DND-41 (cell line): Measurements from ENCODE around the gene TBL1Y.

Experiments
- ATAC-seq: fragments of 200-7000 bp; cut with Tn5 transposase; 3 replicates; pipeline ENCODE4 v1.9.1; 2021; ENCODE audit warnings: low read depth; ENCODE audit not compliant: insufficient read depth
- DNase-seq: peaks from one replicate; pipeline ENCODE4 v3.0.0-alpha.2; 2020
- H2AFZ ChIP-seq: 2 replicates; pipeline ENCODE4 v1.6.0; 2012; ENCODE audit warnings: low read depth, low read length
- H3K27ac ChIP-seq: 2 replicates; pipeline ENCODE4 v1.5.1; 2012; ENCODE audit warnings: low read length, inconsistent platforms
- H3K27me3 ChIP-seq: fragments of 200-600 bp; sonication (generic); 2 replicates; pipeline ENCODE4 v1.6.0; 2012; ENCODE audit warnings: low read length, mild to moderate bottlenecking, inconsistent platforms; ENCODE audit not compliant: insufficient read depth, poor library complexity
- H3K36me3 ChIP-seq: 2 replicates; pipeline ENCODE4 v1.5.1; 2012; ENCODE audit warnings: low read length, inconsistent platforms; ENCODE audit not compliant: insufficient read depth
- H3K4me1 ChIP-seq: 2 replicates; pipeline ENCODE4 v1.5.1; 2012; ENCODE audit warnings: mild to moderate bottlenecking, low read length; ENCODE audit not compliant: insufficient read depth
- H3K4me2 ChIP-seq: 2 replicates; pipeline ENCODE4 v1.6.0; 2012; ENCODE audit warnings: mild to moderate bottlenecking, moderate library complexity, low read length, inconsistent platforms; ENCODE audit not compliant: insufficient read depth
- H3K4me3 ChIP-seq, 2 experiments: fragments of 200-600 bp in 1 of 2; shearing (Covaris generic) in 1 of 2; 2 replicates each; pipeline ENCODE4 v1.5.1; 2012 to 2016; ENCODE audit warnings: inconsistent platforms in 2 of 2, low read length in 2 of 2, mild to moderate bottlenecking in 2 of 2, low read depth in 1 of 2, moderate library complexity in 1 of 2
- H3K79me2 ChIP-seq: 2 replicates; pipeline ENCODE4 v1.6.0; 2012; ENCODE audit warnings: low read length, inconsistent platforms; ENCODE audit not compliant: insufficient read depth
- H3K9ac ChIP-seq: 2 replicates; pipeline ENCODE4 v1.6.0; 2012; ENCODE audit warnings: low read depth, mild to moderate bottlenecking, inconsistent platforms, low read length, moderate library complexity
- H3K9me3 ChIP-seq: 2 replicates; pipeline ENCODE4 v1.5.1; 2012; ENCODE audit warnings: low read length, moderate library complexity, mild to moderate bottlenecking, inconsistent platforms; ENCODE audit not compliant: insufficient read depth, severe bottlenecking
- H4K20me1 ChIP-seq: 2 replicates; pipeline ENCODE4 v1.6.0; 2012; ENCODE audit warnings: low read length; ENCODE audit not compliant: insufficient read depth
- EZH2 ChIP-seq: IDR thresholded peaks from 3 replicates; pipeline ENCODE4 v1.6.1; 2012; ENCODE audit warnings: borderline replicate concordance, low read depth, mild to moderate bottlenecking, moderate library complexity, low read length, inconsistent platforms; ENCODE audit not compliant: severe bottlenecking
- TF ChIP-seq, protein P1 (sequence below): IDR thresholded peaks from 2 replicates; pipeline ENCODE4 v1.5.1; 2012; ENCODE audit warnings: borderline replicate concordance, low read length, moderate library complexity, mild to moderate bottlenecking; ENCODE audit not compliant: poor library complexity, severe bottlenecking; ENCODE audit errors: extremely low read depth

Gene TBL1Y

DNA sequence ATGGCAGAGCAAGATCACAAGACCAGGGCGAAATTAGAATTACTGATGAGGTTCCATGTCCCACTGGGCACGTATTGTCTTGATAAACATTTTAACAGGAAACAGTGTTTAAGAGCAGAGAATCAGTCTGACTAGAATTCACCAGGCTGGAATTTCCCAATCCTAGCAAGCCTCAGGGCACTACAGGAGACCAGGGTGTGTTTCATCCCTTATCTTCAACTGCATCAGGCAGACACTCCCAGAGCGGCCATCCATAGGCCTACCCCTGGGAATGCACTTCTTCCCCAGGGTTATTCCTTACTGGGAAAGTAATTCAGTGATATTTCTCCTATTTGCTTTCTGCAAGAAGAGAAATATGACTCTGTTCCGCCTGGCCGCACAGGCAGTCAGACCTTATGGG is 205.4 kb downstream of the TBL1Y start:
- H4K20me1 ChIP-seq: no peaks in the 10 kb centered on the region
- no peak overlapping the region for H3K27ac ChIP-seq
- H3K4me2 ChIP-seq: no peak overlapping the region
- no peak for ATAC-seq
- no peak overlapping the region for H3K4me3 ChIP-seq
- no peaks in the 10 kb centered on the region for H3K9me3 ChIP-seq
- no peaks in the 10 kb centered on the region for H3K36me3 ChIP-seq
- no peak for TF ChIP-seq EZH2
- TF ChIP-seq, protein P1, sequence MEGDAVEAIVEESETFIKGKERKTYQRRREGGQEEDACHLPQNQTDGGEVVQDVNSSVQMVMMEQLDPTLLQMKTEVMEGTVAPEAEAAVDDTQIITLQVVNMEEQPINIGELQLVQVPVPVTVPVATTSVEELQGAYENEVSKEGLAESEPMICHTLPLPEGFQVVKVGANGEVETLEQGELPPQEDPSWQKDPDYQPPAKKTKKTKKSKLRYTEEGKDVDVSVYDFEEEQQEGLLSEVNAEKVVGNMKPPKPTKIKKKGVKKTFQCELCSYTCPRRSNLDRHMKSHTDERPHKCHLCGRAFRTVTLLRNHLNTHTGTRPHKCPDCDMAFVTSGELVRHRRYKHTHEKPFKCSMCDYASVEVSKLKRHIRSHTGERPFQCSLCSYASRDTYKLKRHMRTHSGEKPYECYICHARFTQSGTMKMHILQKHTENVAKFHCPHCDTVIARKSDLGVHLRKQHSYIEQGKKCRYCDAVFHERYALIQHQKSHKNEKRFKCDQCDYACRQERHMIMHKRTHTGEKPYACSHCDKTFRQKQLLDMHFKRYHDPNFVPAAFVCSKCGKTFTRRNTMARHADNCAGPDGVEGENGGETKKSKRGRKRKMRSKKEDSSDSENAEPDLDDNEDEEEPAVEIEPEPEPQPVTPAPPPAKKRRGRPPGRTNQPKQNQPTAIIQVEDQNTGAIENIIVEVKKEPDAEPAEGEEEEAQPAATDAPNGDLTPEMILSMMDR: no peak
- H3K27me3 ChIP-seq: no peaks in the 10 kb centered on the region
- no peaks in the 10 kb centered on the region for H3K79me2 ChIP-seq
- H3K9ac ChIP-seq: no peak overlapping the region
- H3K4me1 ChIP-seq: no peaks in the 10 kb centered on the region
- no peak overlapping the region for H2AFZ ChIP-seq
- DNase-seq: no peak

DNA sequence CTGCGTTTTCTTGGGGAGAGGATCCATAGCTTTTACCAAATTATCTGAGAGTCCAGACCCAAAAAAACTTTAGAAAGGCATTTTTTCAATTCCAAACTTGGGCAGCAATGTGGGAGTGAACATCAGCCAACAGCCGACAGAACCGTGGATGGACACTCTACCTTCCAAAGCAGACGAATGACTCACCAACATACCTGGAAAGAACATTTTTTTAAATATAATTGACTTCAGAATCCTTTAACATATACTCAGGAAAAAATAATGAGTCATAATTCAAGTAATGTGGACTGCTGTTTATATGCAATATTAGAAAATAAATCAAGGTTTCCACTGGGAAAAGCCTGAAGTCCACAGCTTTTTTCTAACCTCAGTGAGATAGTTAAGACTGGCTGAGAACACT is 211.7 kb downstream of the TBL1Y start:
- H3K4me1 ChIP-seq: no peaks in the 10 kb centered on the region
- H3K4me3 ChIP-seq: no peak overlapping the region
- no peak for TF ChIP-seq EZH2
- TF ChIP-seq, protein P1: no peak
- no peak overlapping the region for H2AFZ ChIP-seq
- H3K27me3 ChIP-seq: no peaks in the 10 kb centered on the region
- no peaks in the 10 kb centered on the region for H3K36me3 ChIP-seq
- H4K20me1 ChIP-seq: no peaks in the 10 kb centered on the region
- H3K27ac ChIP-seq: no peak overlapping the region
- no peak overlapping the region for H3K9ac ChIP-seq
- no peaks in the 10 kb centered on the region for H3K79me2 ChIP-seq
- ATAC-seq (no peak), DNase-seq (no peak)
- H3K4me2 ChIP-seq: no peak overlapping the region
- H3K9me3 ChIP-seq: no peaks in the 10 kb centered on the region

DNA sequence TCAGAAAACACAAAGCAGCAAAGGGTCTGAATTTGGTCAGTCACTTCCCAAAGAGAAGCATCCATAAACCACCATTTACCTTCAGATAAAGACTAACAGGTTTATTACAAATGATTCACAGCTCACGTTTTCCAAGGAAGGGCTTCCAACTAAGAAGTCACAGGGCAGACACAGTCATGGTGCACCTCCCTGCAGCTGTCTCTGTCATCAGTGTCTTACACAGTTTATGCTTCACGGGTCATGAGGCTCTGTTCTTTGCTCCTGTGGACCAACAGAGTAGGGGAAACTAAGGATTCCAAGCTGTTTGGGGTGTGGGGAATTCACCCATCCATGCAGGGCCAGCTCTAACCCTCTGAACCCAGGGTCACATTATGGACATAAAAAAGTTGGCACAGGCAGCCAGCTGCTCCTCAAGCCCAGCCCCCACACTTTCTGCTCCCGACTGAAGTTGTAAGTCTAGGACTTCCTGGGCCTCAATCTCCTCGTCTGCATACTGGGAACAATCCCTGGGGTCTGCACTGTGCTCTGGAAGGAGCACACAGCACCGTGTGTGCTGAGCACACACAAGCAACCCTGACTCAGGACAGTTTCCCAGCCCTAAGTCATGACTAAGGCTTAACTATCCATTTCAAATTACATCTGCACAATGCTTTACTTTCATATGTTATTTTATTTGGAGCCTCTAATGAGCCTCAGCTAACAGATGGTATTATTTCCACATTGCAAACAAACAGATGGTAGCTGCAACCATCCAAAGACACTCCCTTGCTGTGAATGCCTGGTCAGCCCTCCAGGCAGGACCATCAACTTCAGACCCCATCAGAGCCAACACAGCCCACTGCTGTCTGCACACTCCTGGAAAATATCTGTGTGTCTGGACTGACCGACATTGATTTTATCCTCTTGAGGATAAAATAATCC is 214.9 kb downstream of the TBL1Y start:
- H3K4me2 ChIP-seq: no peak overlapping the region
- TF ChIP-seq, protein P1: no peak
- no peak for TF ChIP-seq EZH2

More for the DNA sequence above, 214.9 kb downstream of the TBL1Y start:
- ATAC-seq (no peak), DNase-seq (no peak)
- Histone ChIP-seq H3K4me1 (no peaks in the 10 kb centered on the region), H2AFZ (no peak overlapping the region), H4K20me1 (no peaks in the 10 kb centered on the region), H3K9ac (no peak overlapping the region), H3K36me3 (no peaks in the 10 kb centered on the region), H3K27me3 (no peaks in the 10 kb centered on the region), H3K79me2 (no peaks in the 10 kb centered on the region), H3K27ac (no peak overlapping the region), H3K9me3 (no peaks in the 10 kb centered on the region), H3K4me3 (no peak overlapping the region)
